Neural cell (in vitro differentiated cells): ENCODE measurements around the gene RNF123. TPM values are rescaled to one million over a fixed set of nuclear protein-coding genes. Genes with fewer than 3 reads are reported as not detected.

ENCODE experiments used
- H2AFZ ChIP-seq: fragments of 200-600, 300-800 bp; sonication (generic), shearing (Covaris generic); 2 replicates; pipeline ENCODE4 v1.6.0; 2014; ENCODE audit warnings: low read depth, mild to moderate bottlenecking, antibody characterized with exemption, low read length, moderate library complexity
- H3F3A ChIP-seq: fragments of 200-600 bp; shearing (Covaris generic); 2 replicates; pipeline ENCODE4 v1.6.1; 2016; ENCODE audit warnings: mild to moderate bottlenecking, moderate library complexity, mixed read lengths, antibody characterized with exemption, low read length; ENCODE audit not compliant: insufficient read depth, poor library complexity, severe bottlenecking
- H3K27ac ChIP-seq: fragments of 200-600, 300-800 bp; sonication (generic), shearing (Covaris generic); 2 replicates; pipeline ENCODE4 v1.5.1; 2014; ENCODE audit warnings: mild to moderate bottlenecking, low read length, moderate library complexity
- H3K27me3 ChIP-seq: fragments of 300-800, 200-600 bp; sonication (generic), shearing (Covaris generic); 2 replicates; pipeline ENCODE4 v1.6.0; 2014; ENCODE audit warnings: mild to moderate bottlenecking, low read depth, low read length, moderate library complexity; ENCODE audit not compliant: insufficient read depth
- H3K36me3 ChIP-seq: fragments of 300-800, 200-600 bp; sonication (generic), shearing (Covaris generic); 2 replicates; pipeline ENCODE4 v1.5.1; 2014; ENCODE audit warnings: mild to moderate bottlenecking, antibody characterized with exemption, low read length, moderate library complexity; ENCODE audit not compliant: insufficient read depth
- H3K4me2 ChIP-seq: fragments of 300-800, 200-600 bp; sonication (generic), shearing (Covaris generic); 2 replicates; pipeline ENCODE4 v1.6.0; 2014; ENCODE audit warnings: mild to moderate bottlenecking, low read length
- H3K4me3 ChIP-seq: fragments of 300-800, 200-600 bp; sonication (generic), shearing (Covaris generic); 2 replicates; pipeline ENCODE4 v1.5.1; 2014; ENCODE audit warnings: mild to moderate bottlenecking, low read length, moderate library complexity
- H3K79me2 ChIP-seq: fragments of 200-600 bp; shearing (Covaris generic); replicated peaks from 2 replicates; pipeline ENCODE4 v1.6.0; 2014; ENCODE audit warnings: mild to moderate bottlenecking, low read length, moderate library complexity; ENCODE audit not compliant: insufficient read depth
- H3K9ac ChIP-seq: fragments of 300-800, 200-600 bp; sonication (generic), shearing (Covaris generic); 2 replicates; pipeline ENCODE4 v1.6.1; 2016; ENCODE audit warnings: mild to moderate bottlenecking, low read length, mixed read lengths
- H3K9me2 ChIP-seq: fragments of 200-600 bp; shearing (Covaris generic); 2 replicates; pipeline ENCODE4 v1.6.1; 2016; ENCODE audit warnings: mild to moderate bottlenecking, low read length, mixed read lengths; ENCODE audit not compliant: insufficient read depth
- H3K9me3 ChIP-seq: fragments of 200-600, 300-800 bp; sonication (generic), shearing (Covaris generic); 2 replicates; pipeline ENCODE4 v1.6.1; 2016; ENCODE audit warnings: mild to moderate bottlenecking, mixed run types, low read length, moderate library complexity, mixed read lengths
- H4K20me1 ChIP-seq: fragments of 200-600 bp; shearing (Covaris generic); 2 replicates; pipeline ENCODE4 v1.6.1; 2016; ENCODE audit warnings: mild to moderate bottlenecking, mixed run types; ENCODE audit not compliant: insufficient read depth
- EP300 ChIP-seq: fragments of 450-650 bp; conservative IDR thresholded peaks from 2 replicates; pipeline ENCODE4 v1.6.1; 2014; ENCODE audit warnings: antibody characterized with exemption, mild to moderate bottlenecking, moderate library complexity; ENCODE audit not compliant: poor library complexity, severe bottlenecking
- EZH2 ChIP-seq: fragments of 200-600, 300-800 bp; shearing (Covaris generic), sonication (generic); IDR thresholded peaks from 2 replicates; pipeline ENCODE4 v1.6.1; 2014; ENCODE audit warnings: antibody characterized with exemption, low read length, borderline replicate concordance, mild to moderate bottlenecking; ENCODE audit not compliant: insufficient read depth, poor library complexity, severe bottlenecking
- MXI1 ChIP-seq: fragments of 450-650 bp; conservative IDR thresholded peaks from 2 replicates; pipeline ENCODE4 v1.6.1; 2014; ENCODE audit warnings: antibody characterized with exemption, mild to moderate bottlenecking; ENCODE audit not compliant: poor library complexity, severe bottlenecking
- POLR2AphosphoS5 ChIP-seq: IDR thresholded peaks from 2 replicates; pipeline ENCODE4 v1.6.1; 2012
- RAD21 ChIP-seq: fragments of 450-650 bp; conservative IDR thresholded peaks from 2 replicates; pipeline ENCODE4 v1.6.1; 2014; ENCODE audit warnings: antibody characterized with exemption, mild to moderate bottlenecking, moderate library complexity
- SMC3 ChIP-seq: fragments of 450-650 bp; conservative IDR thresholded peaks from 2 replicates; pipeline ENCODE4 v1.6.1; 2014; ENCODE audit warnings: antibody characterized with exemption, mild to moderate bottlenecking, moderate library complexity; ENCODE audit not compliant: poor library complexity
- TAF1 ChIP-seq: IDR thresholded peaks from 2 replicates; pipeline ENCODE4 v1.6.1; 2012; ENCODE audit warnings: low read depth
- polyA plus RNA-seq: library from polyadenylated mRNA; depleted of rRNA; stranded (reverse); fragments of >200 nt; gene quantifications from 2 replicates; pipeline ENCODE4 v1.2.3, GENCODE V29; 2014
- TF ChIP-seq, protein P1 (sequence below): IDR thresholded peaks from 2 replicates; pipeline ENCODE4 v1.6.1; 2012; ENCODE audit warnings: borderline replicate concordance
- TF ChIP-seq, protein P2 (sequence below): fragments of 450-650 bp; IDR thresholded peaks from 2 replicates; pipeline ENCODE4 v1.5.1; 2014; ENCODE audit warnings: antibody characterized with exemption, mild to moderate bottlenecking, moderate library complexity; ENCODE audit not compliant: poor library complexity, severe bottlenecking

The RNF123 gene
- polyA plus RNA-seq, 1 donor from 2014 or later, result 27.4 TPM

DNA sequence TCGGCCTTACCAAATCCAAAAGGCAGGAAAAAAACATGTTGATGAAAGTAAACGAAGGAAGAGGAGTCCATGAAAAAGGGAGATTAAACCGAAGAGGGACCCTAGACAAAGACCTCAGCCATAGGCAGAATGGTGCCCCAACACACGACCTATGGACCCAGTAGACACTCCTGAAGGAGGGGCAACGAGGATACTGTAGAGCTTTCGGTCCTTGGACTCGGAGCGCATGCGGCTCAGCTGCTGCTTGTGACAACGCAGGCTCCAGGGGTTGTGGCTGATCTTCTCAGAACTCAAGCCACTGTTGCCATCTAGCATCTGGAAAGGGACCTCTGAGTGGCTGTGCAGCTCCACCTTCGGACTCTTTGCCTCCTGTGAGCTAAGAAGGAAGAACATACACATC is 43.2 kb downstream of the RNF123 start:
- Histone ChIP-seq H3K4me2 (no peak overlapping the region), H3F3A (no peaks in the 10 kb centered on the region), H3K4me3 (no peak overlapping the region), H3K27ac (no peak overlapping the region), H3K27me3 (no peaks in the 10 kb centered on the region), H2AFZ (no peak overlapping the region), H3K79me2 (no peaks in the 10 kb centered on the region), H3K9ac (no peak overlapping the region), H4K20me1 (no peaks in the 10 kb centered on the region), H3K36me3 (no peaks in the 10 kb centered on the region), H3K9me3 (no peaks in the 10 kb centered on the region), H3K9me2 (no peaks in the 10 kb centered on the region)
- TF ChIP-seq, protein P1, sequence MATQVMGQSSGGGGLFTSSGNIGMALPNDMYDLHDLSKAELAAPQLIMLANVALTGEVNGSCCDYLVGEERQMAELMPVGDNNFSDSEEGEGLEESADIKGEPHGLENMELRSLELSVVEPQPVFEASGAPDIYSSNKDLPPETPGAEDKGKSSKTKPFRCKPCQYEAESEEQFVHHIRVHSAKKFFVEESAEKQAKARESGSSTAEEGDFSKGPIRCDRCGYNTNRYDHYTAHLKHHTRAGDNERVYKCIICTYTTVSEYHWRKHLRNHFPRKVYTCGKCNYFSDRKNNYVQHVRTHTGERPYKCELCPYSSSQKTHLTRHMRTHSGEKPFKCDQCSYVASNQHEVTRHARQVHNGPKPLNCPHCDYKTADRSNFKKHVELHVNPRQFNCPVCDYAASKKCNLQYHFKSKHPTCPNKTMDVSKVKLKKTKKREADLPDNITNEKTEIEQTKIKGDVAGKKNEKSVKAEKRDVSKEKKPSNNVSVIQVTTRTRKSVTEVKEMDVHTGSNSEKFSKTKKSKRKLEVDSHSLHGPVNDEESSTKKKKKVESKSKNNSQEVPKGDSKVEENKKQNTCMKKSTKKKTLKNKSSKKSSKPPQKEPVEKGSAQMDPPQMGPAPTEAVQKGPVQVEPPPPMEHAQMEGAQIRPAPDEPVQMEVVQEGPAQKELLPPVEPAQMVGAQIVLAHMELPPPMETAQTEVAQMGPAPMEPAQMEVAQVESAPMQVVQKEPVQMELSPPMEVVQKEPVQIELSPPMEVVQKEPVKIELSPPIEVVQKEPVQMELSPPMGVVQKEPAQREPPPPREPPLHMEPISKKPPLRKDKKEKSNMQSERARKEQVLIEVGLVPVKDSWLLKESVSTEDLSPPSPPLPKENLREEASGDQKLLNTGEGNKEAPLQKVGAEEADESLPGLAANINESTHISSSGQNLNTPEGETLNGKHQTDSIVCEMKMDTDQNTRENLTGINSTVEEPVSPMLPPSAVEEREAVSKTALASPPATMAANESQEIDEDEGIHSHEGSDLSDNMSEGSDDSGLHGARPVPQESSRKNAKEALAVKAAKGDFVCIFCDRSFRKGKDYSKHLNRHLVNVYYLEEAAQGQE, result no peak
- TF ChIP-seq SMC3 (no peak), EP300 (no peak), MXI1 (no peak), RAD21 (no peak), EZH2 (no peak), POLR2AphosphoS5 (no peak), TAF1 (no peak)
- TF ChIP-seq, protein P2, sequence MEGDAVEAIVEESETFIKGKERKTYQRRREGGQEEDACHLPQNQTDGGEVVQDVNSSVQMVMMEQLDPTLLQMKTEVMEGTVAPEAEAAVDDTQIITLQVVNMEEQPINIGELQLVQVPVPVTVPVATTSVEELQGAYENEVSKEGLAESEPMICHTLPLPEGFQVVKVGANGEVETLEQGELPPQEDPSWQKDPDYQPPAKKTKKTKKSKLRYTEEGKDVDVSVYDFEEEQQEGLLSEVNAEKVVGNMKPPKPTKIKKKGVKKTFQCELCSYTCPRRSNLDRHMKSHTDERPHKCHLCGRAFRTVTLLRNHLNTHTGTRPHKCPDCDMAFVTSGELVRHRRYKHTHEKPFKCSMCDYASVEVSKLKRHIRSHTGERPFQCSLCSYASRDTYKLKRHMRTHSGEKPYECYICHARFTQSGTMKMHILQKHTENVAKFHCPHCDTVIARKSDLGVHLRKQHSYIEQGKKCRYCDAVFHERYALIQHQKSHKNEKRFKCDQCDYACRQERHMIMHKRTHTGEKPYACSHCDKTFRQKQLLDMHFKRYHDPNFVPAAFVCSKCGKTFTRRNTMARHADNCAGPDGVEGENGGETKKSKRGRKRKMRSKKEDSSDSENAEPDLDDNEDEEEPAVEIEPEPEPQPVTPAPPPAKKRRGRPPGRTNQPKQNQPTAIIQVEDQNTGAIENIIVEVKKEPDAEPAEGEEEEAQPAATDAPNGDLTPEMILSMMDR, result no peak

- H3K4me2 ChIP-seq, result no peak overlapping the region
- H3K9ac ChIP-seq, result no peak overlapping the region
- H2AFZ ChIP-seq, result no peak overlapping the region
- H3K9me2 ChIP-seq, result no peaks in the 10 kb centered on the region
- TF ChIP-seq POLR2AphosphoS5 (no peak), TAF1 (no peak), SMC3 (no peak), RAD21 (no peak), EZH2 (no peak), EP300 (no peak), MXI1 (no peak)
- TF ChIP-seq, protein P2, result no peak
- TF ChIP-seq, protein P1, result no peak
- no peaks in the 10 kb centered on the region for H4K20me1 ChIP-seq
- H3K27me3 ChIP-seq, result no peaks in the 10 kb centered on the region
- no peak overlapping the region for H3K4me3 ChIP-seq
- no peaks in the 10 kb centered on the region for H3F3A ChIP-seq
- no peaks in the 10 kb centered on the region for H3K36me3 ChIP-seq
- H3K79me2 ChIP-seq, result no peaks in the 10 kb centered on the region
- no peak overlapping the region for H3K27ac ChIP-seq
- H3K9me3 ChIP-seq, result no peaks in the 10 kb centered on the region
Measured at GRCh38 chr3:49733551-49733950, 44.2 kb downstream of the RNF123 start.
